Measurements from ENCODE around the gene CCND2.

The CCND2 gene

DNA sequence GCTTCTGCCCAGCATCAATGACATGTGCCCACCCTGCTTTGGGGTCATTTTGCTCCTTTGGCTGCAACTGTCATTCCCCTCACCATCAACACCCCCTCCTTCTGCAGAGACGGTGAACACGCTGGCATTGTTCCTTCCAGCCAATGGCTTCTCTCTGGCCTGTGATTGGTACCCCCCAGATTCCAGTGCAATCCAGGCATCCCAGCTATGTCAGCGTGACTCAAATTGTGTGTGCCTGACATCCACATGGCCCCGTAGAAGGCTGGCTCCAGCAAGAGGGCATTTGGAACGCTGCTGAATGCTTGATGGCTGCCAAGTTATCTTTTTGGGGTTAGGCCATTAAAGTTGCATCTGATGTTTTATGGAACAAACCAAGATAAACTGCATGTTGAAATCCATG is 21.0 kb upstream of the CCND2 start:
- H3K4me1 ChIP-seq (ENCODE audit: control insufficient read depth, insufficient read depth, low read length): peaks cover 3% of the 10 kb centered on the region
- WGBS, 2 experiments: 42 to 56% methylated on average over 5 of the region's 5 CpGs
- H3K36me3 ChIP-seq (ENCODE audit: control insufficient read depth, insufficient read depth, low read length): no peaks in the 10 kb centered on the region
- no peak overlapping the region for H3K27ac ChIP-seq (ENCODE audit: insufficient read depth, low read depth, low read length, poor library complexity, severe bottlenecking)
- H3K4me3 ChIP-seq (ENCODE audit: insufficient read depth, low read depth, low read length): no peak overlapping the region
- no peaks in the 10 kb centered on the region for H3K9me3 ChIP-seq (ENCODE audit: control insufficient read depth, low read length)
- no peaks in the 10 kb centered on the region for H3K27me3 ChIP-seq (ENCODE audit: control insufficient read depth, insufficient read depth, low read length, poor library complexity, severe bottlenecking)

DNA sequence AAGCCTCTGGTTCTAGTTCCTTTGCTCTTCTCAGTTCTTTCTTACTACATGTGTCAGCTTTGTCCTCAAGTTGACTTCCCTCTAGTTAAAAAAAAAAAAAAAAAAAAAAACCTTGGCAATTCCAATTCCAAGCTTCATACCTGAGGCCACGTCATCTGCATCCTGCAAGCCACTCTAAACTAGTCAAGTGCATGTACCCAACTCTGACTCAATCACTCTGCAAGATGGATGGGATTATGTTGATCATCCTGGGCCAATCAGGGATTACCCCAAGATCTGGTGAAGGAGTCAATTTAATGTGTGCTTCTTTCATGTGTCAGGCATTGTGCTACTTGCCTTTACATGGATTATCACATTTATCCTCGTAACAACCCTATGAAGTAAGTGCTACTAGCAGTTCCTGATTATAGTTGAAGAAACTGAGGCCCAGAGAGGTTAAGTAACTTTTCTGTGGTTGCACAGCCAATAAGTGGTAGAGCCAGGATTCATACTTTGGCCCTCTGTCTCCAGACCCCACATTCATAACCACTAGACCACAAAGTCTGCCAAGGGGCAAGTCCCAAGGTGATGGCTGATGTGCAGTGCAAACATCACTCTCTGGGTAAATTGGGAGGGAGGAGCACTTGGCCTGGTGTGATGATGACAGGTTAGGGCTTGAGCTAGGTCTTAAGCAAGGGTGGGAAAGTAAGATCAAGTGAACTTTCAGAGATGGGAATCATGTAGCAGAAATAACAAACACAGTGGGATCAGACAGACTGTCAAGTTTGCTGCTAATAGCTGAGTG is 17.3 kb upstream of the CCND2 start:
- Histone ChIP-seq H3K4me1 (ENCODE audit: control insufficient read depth, insufficient read depth, low read length) (no peaks in the 10 kb centered on the region), H3K27me3 (ENCODE audit: control insufficient read depth, insufficient read depth, low read length, poor library complexity, severe bottlenecking) (no peaks in the 10 kb centered on the region), H3K4me3 (ENCODE audit: insufficient read depth, low read depth, low read length) (no peak overlapping the region), H3K36me3 (ENCODE audit: control insufficient read depth, insufficient read depth, low read length) (no peaks in the 10 kb centered on the region), H3K9me3 (ENCODE audit: control insufficient read depth, low read length) (no peaks in the 10 kb centered on the region), H3K27ac (ENCODE audit: insufficient read depth, low read depth, low read length, poor library complexity, severe bottlenecking) (no peak overlapping the region)
- WGBS, 2 experiments: 87 to 93% methylated on average over 2 of the region's 2 CpGs

GRCh38 chr12:4257442-4257841 is 16.1 kb upstream of the CCND2 start:
- no peaks in the 10 kb centered on the region for H3K9me3 ChIP-seq (ENCODE audit: control insufficient read depth, low read length)
- no peaks in the 10 kb centered on the region for H3K4me1 ChIP-seq (ENCODE audit: control insufficient read depth, insufficient read depth, low read length)
- H3K4me3 ChIP-seq (ENCODE audit: insufficient read depth, low read depth, low read length): no peak overlapping the region
- no peaks in the 10 kb centered on the region for H3K36me3 ChIP-seq (ENCODE audit: control insufficient read depth, insufficient read depth, low read length)
- H3K27ac ChIP-seq (ENCODE audit: insufficient read depth, low read depth, low read length, poor library complexity, severe bottlenecking): no peak overlapping the region
- H3K27me3 ChIP-seq (ENCODE audit: control insufficient read depth, insufficient read depth, low read length, poor library complexity, severe bottlenecking): no peaks in the 10 kb centered on the region

- Histone ChIP-seq H3K4me3 (ENCODE audit: insufficient read depth, low read depth, low read length) (no peak overlapping the region), H3K4me1 (ENCODE audit: control insufficient read depth, insufficient read depth, low read length) (no peaks in the 10 kb centered on the region), H3K9me3 (ENCODE audit: control insufficient read depth, low read length) (no peaks in the 10 kb centered on the region), H3K27ac (ENCODE audit: insufficient read depth, low read depth, low read length, poor library complexity, severe bottlenecking) (no peak overlapping the region), H3K27me3 (ENCODE audit: control insufficient read depth, insufficient read depth, low read length, poor library complexity, severe bottlenecking) (no peaks in the 10 kb centered on the region), H3K36me3 (ENCODE audit: control insufficient read depth, insufficient read depth, low read length) (no peaks in the 10 kb centered on the region)
- no CpG with 5 or more reads among the region's 1 CpG for WGBS, 2 experiments
Measured at GRCh38 chr12:4259099-4259498, 14.5 kb upstream of the CCND2 start.

GRCh38 chr12:4261655-4262054 is 11.9 kb upstream of the CCND2 start:
- H3K27me3 ChIP-seq (ENCODE audit: control insufficient read depth, insufficient read depth, low read length, poor library complexity, severe bottlenecking): peaks cover 15% of the 10 kb centered on the region
- no peak overlapping the region for H3K4me3 ChIP-seq (ENCODE audit: insufficient read depth, low read depth, low read length)
- H3K36me3 ChIP-seq (ENCODE audit: control insufficient read depth, insufficient read depth, low read length): no peaks in the 10 kb centered on the region
- H3K27ac ChIP-seq (ENCODE audit: insufficient read depth, low read depth, low read length, poor library complexity, severe bottlenecking): no peak overlapping the region
- no peaks in the 10 kb centered on the region for H3K4me1 ChIP-seq (ENCODE audit: control insufficient read depth, insufficient read depth, low read length)
- no peaks in the 10 kb centered on the region for H3K9me3 ChIP-seq (ENCODE audit: control insufficient read depth, low read length)

GRCh38 chr12:4265280-4265679 is 8.3 kb upstream of the CCND2 start:
- no peaks in the 10 kb centered on the region for H3K9me3 ChIP-seq (ENCODE audit: control insufficient read depth, low read length)
- H3K4me3 ChIP-seq (ENCODE audit: insufficient read depth, low read depth, low read length): no peak overlapping the region
- peaks cover 51% of the 10 kb centered on the region for H3K27me3 ChIP-seq (ENCODE audit: control insufficient read depth, insufficient read depth, low read length, poor library complexity, severe bottlenecking)
- WGBS, 2 experiments: 97 to 100% methylated on average over 2 to 3 of the region's 4 CpGs
- H3K27ac ChIP-seq (ENCODE audit: insufficient read depth, low read depth, low read length, poor library complexity, severe bottlenecking): no peak overlapping the region
- H3K36me3 ChIP-seq (ENCODE audit: control insufficient read depth, insufficient read depth, low read length): no peaks in the 10 kb centered on the region
- peaks cover 8% of the 10 kb centered on the region for H3K4me1 ChIP-seq (ENCODE audit: control insufficient read depth, insufficient read depth, low read length)

GRCh38 chr12:4266990-4267389 is 6.6 kb upstream of the CCND2 start:
- H3K36me3 ChIP-seq (ENCODE audit: control insufficient read depth, insufficient read depth, low read length): no peaks in the 10 kb centered on the region
- H3K27me3 ChIP-seq (ENCODE audit: control insufficient read depth, insufficient read depth, low read length, poor library complexity, severe bottlenecking): peaks cover 67% of the 10 kb centered on the region
- peaks cover 12% of the 10 kb centered on the region for H3K4me1 ChIP-seq (ENCODE audit: control insufficient read depth, insufficient read depth, low read length)
- H3K4me3 ChIP-seq (ENCODE audit: insufficient read depth, low read depth, low read length): no peak overlapping the region
- 79 to 91% methylated on average over 1 to 2 of the region's 2 CpGs for WGBS, 2 experiments
- H3K27ac ChIP-seq (ENCODE audit: insufficient read depth, low read depth, low read length, poor library complexity, severe bottlenecking): no peak overlapping the region
- H3K9me3 ChIP-seq (ENCODE audit: control insufficient read depth, low read length): no peaks in the 10 kb centered on the region

GRCh38 chr12:4267704-4268328 is 5.7 kb upstream of the CCND2 start:
- Histone ChIP-seq H3K4me1 (ENCODE audit: control insufficient read depth, insufficient read depth, low read length) (peaks cover 13% of the 10 kb centered on the region), H3K4me3 (ENCODE audit: insufficient read depth, low read depth, low read length) (no peak overlapping the region), H3K27ac (ENCODE audit: insufficient read depth, low read depth, low read length, poor library complexity, severe bottlenecking) (no peak overlapping the region), H3K27me3 (ENCODE audit: control insufficient read depth, insufficient read depth, low read length, poor library complexity, severe bottlenecking) (peaks cover 75% of the 10 kb centered on the region), H3K9me3 (ENCODE audit: control insufficient read depth, low read length) (no peaks in the 10 kb centered on the region), H3K36me3 (ENCODE audit: control insufficient read depth, insufficient read depth, low read length) (no peaks in the 10 kb centered on the region)
- 86 to 100% methylated on average over 1 of the region's 2 CpGs for WGBS, 2 experiments

GRCh38 chr12:4268329-4269181 is 5.0 kb upstream of the CCND2 start:
- Histone ChIP-seq H3K27me3 (ENCODE audit: control insufficient read depth, insufficient read depth, low read length, poor library complexity, severe bottlenecking) (peaks cover 83% of the 10 kb centered on the region), H3K36me3 (ENCODE audit: control insufficient read depth, insufficient read depth, low read length) (no peaks in the 10 kb centered on the region), H3K27ac (ENCODE audit: insufficient read depth, low read depth, low read length, poor library complexity, severe bottlenecking) (no peak overlapping the region), H3K4me1 (ENCODE audit: control insufficient read depth, insufficient read depth, low read length) (peaks cover 16% of the 10 kb centered on the region), H3K9me3 (ENCODE audit: control insufficient read depth, low read length) (no peaks in the 10 kb centered on the region), H3K4me3 (ENCODE audit: insufficient read depth, low read depth, low read length) (peak overlapping the region; percentile 45)
- WGBS, 2 experiments: 2% methylated on average over 26 of the region's 26 CpGs
